ENCODE measurements around the gene CFAP77. TPM values are rescaled to one million over a fixed set of nuclear protein-coding genes. Genes with fewer than 3 reads are reported as not detected.

CFAP77 gene
- total and polyA plus RNA-seq, 10 of the 15 experiments (the other 5 are each of a cell fraction or from before 2014, with no cell fraction given): 0.33 TPM; not detected in 9

DNA sequence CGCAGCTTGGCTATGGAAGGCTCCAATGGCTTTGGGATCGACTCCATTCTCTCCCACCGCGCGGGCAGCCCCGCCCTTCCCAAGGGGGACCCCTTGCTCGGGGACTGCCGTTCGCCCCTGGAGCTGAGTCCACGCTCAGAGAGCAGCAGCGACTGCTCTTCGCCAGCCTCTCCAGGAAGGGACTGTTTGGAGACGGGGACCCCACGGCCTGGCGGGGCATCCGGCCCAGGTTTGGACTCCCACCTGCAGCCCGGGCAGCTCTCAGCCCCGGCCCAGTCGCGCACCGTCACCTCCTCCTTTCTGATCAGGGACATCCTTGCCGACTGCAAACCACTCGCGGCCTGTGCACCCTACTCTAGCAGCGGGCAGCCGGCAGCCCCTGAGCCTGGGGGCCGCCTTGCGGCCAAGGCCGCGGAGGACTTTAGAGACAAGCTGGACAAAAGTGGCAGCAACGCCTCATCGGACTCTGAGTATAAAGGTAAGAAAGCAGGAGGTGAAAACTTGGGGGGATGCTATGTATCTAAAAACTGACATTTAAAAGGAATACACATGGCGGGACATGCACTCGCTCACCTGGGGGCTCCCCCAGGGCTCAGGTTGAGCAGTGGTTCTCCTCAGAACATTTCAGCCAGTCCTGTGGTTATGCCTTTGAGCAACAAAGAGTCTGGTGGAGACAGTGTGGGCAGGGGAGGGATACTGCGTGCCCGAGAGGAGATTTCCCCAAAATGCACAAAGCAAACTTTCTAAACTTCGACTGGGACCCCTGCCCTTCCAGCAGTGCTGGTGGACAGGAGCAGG lies 173.0 kb downstream of the CFAP77 start:
- no peaks in the 10 kb centered on the region for H3K9me3 ChIP-seq (replicated peaks; ENCODE audit: control insufficient read depth, insufficient read depth, low read length)
- no peak overlapping the region for H3K9ac ChIP-seq (ENCODE audit: control insufficient read depth, insufficient read depth, low read length)
- intact Hi-C loops (cut with micrococcal nuclease; ENCODE audit: unreplicated experiment): no loop called here
- H3K36me3 ChIP-seq (ENCODE audit: control insufficient read depth in 2 of 2, insufficient read depth in 2 of 2, low read length in 1 of 2): no peaks in the 10 kb centered on the region
- POLR2A ChIA-PET: no interaction called here
- H4K20me1 ChIP-seq (ENCODE audit: control insufficient read depth, insufficient read depth): peaks cover 5% of the 10 kb centered on the region
- RAD21 ChIA-PET (ENCODE audit: unreplicated experiment): no interaction called here
- in situ Hi-C loops (cut with MboI): no loop called here
- WGBS (ENCODE audit: insufficient coverage, insufficient replicate concordance, low lambda C conversion rate, missing lambda C conversion rate): 42% methylated on average over 27 of the region's 37 CpGs
- no peaks in the 10 kb centered on the region for H3K4me1 ChIP-seq (ENCODE audit: control insufficient read depth, insufficient read depth, low read length)
- TF ChIP-seq PAX5 (IDR thresholded peaks at IDR 0.05; ENCODE audit: borderline replicate concordance, low read depth, low read length): no peak
- TF ChIP-seq STAT3 (IDR thresholded peaks at IDR 0.05; ENCODE audit: low read depth, low read length): no peak
- TF ChIP-seq ZNF687 (IDR thresholded peaks at IDR 0.05): no peak
- TF ChIP-seq SMAD5 (IDR thresholded peaks at IDR 0.05; ENCODE audit: low read depth): no peak
- TF ChIP-seq E4F1 (IDR thresholded peaks at IDR 0.05; ENCODE audit: borderline replicate concordance, partially characterized antibody): no peak
- no peak for TF ChIP-seq BCL3 (IDR thresholded peaks at IDR 0.05; ENCODE audit: borderline replicate concordance, insufficient read depth, low read depth, low read length, poor library complexity, severe bottlenecking)
- TF ChIP-seq TCF12 (IDR thresholded peaks at IDR 0.05; ENCODE audit: low read depth, low read length): no peak
- no peak for TF ChIP-seq SUZ12 (IDR thresholded peaks at IDR 0.05; ENCODE audit: unreplicated experiment)
- no peak for TF ChIP-seq MEF2A (IDR thresholded peaks at IDR 0.05; ENCODE audit: insufficient read depth, low read depth, low read length)
- TF ChIP-seq CBX3 (IDR thresholded peaks at IDR 0.05; ENCODE audit: borderline replicate concordance, low read depth): no peak
- TF ChIP-seq ZNF207 (IDR thresholded peaks at IDR 0.05; ENCODE audit: borderline replicate concordance): no peak
- TF ChIP-seq HCFC1 (IDR thresholded peaks at IDR 0.05; ENCODE audit: low read length): no peak
- BruUV-seq (replicated peaks): no TSS peak
- CTCF ChIA-PET: no interaction called here
- H3K27me3 ChIP-seq (replicated peaks in 1 of 2; ENCODE audit: control insufficient read depth in 2 of 2, insufficient read depth in 2 of 2, low read length in 1 of 2): peaks cover 27 to 41% of the 10 kb centered on the region in 2 experiments
- H3K79me2 ChIP-seq (ENCODE audit: control insufficient read depth, insufficient read depth, low read length): no peaks in the 10 kb centered on the region
- no peak for DNase-seq (ENCODE audit: low read depth, low spot score)
- no peak overlapping the region for H3K27ac ChIP-seq (ENCODE audit: control insufficient read depth, insufficient read depth)
- no peak for ATAC-seq
- SMC1A ChIA-PET (ENCODE audit: uncharacterized antibody, unreplicated experiment): no interaction called here
- H3K4me2 ChIP-seq (ENCODE audit: control insufficient read depth, insufficient read depth): no peak overlapping the region
- no peak for FAIRE-seq
- no peak overlapping the region for H2AFZ ChIP-seq (ENCODE audit: control insufficient read depth, low read depth, low read length)
- H3K4me3 ChIP-seq: no peak overlapping the region
